ENCODE data around the gene KRT40.

Gene KRT40

GRCh38 chr17:40984226-40984625 lies at the start of gene KRT40:
Gene KRT40 (minus strand): TSS chr17:40984326. CDS start chr17:40984273, 53 bp downstream.
- Mint-ChIP-seq H3K36me3 (ENCODE audit: low read depth) (no peaks in the 10 kb centered on the region), H3K4me3 (no peak within 1 kb of the TSS), H3K27me3 (peaks cover 35% of the 10 kb centered on the region), H3K4me1 (ENCODE audit: low read depth) (no peaks in the 10 kb centered on the region), H3K9me3 (no peaks in the 10 kb centered on the region), H3K27ac (no peak within 1 kb of the TSS)
- no peak for DNase-seq

GRCh38 chr17:41029633-41030245 lies 45.6 kb upstream of the KRT40 start, which contains the start of gene KRTAP1-4:
Gene KRTAP1-4 (minus strand): TSS chr17:41030195. CDS start chr17:41030078, 117 bp downstream.
- Mint-ChIP-seq H3K9me3 (no peaks in the 10 kb centered on the region), H3K27me3 (peaks cover 49% of the 10 kb centered on the region)

GRCh38 chr17:41026715-41027471 lies 42.8 kb upstream of the KRT40 start, which contains the start of gene KRTAP1-5:
Gene KRTAP1-5 (minus strand): TSS chr17:41027208. CDS start chr17:41027155, 53 bp downstream.
- Mint-ChIP-seq H3K4me3 (no peak within 1 kb of the TSS), H3K27me3 (peaks cover 53% of the 10 kb centered on the region), H3K27ac (no peak within 1 kb of the TSS), H3K36me3 (ENCODE audit: low read depth) (no peaks in the 10 kb centered on the region), H3K4me1 (ENCODE audit: low read depth) (no peaks in the 10 kb centered on the region), H3K9me3 (no peaks in the 10 kb centered on the region)
- DNase-seq: no peak

More at GRCh38 chr17:41029633-41030245, 45.6 kb upstream of the KRT40 start, which contains the start of gene KRTAP1-4:
- no peak within 1 kb of the TSS for H3K27ac Mint-ChIP-seq
- H3K36me3 Mint-ChIP-seq (ENCODE audit: low read depth): no peaks in the 10 kb centered on the region
- no peak for DNase-seq
- H3K4me3 Mint-ChIP-seq: no peak within 1 kb of the TSS
- H3K4me1 Mint-ChIP-seq (ENCODE audit: low read depth): no peaks in the 10 kb centered on the region

GRCh38 chr17:41024697-41025096 lies 40.6 kb upstream of the KRT40 start:
- H3K27me3 Mint-ChIP-seq: peaks cover 49% of the 10 kb centered on the region
- H3K27ac Mint-ChIP-seq: no peak overlapping the region
- H3K36me3 Mint-ChIP-seq (ENCODE audit: low read depth): no peaks in the 10 kb centered on the region
- no peak overlapping the region for H3K4me3 Mint-ChIP-seq
- no peaks in the 10 kb centered on the region for H3K9me3 Mint-ChIP-seq
- no peak for DNase-seq
- no peaks in the 10 kb centered on the region for H3K4me1 Mint-ChIP-seq (ENCODE audit: low read depth)

GRCh38 chr17:41020336-41020735 lies 36.2 kb upstream of the KRT40 start:
- Mint-ChIP-seq H3K36me3 (ENCODE audit: low read depth) (no peaks in the 10 kb centered on the region), H3K27ac (no peak overlapping the region), H3K4me3 (no peak overlapping the region), H3K4me1 (ENCODE audit: low read depth) (no peaks in the 10 kb centered on the region), H3K27me3 (peaks cover 28% of the 10 kb centered on the region), H3K9me3 (no peaks in the 10 kb centered on the region)
- no peak for DNase-seq

- H3K36me3 Mint-ChIP-seq (ENCODE audit: low read depth): no peaks in the 10 kb centered on the region
- H3K27ac Mint-ChIP-seq: no peak overlapping the region
- DNase-seq: no peak
- H3K9me3 Mint-ChIP-seq: no peaks in the 10 kb centered on the region
- peaks cover 26% of the 10 kb centered on the region for H3K27me3 Mint-ChIP-seq
- H3K4me1 Mint-ChIP-seq (ENCODE audit: low read depth): no peaks in the 10 kb centered on the region
- H3K4me3 Mint-ChIP-seq: no peak overlapping the region
Observed at GRCh38 chr17:41019415-41019814, 35.3 kb upstream of the KRT40 start.

GRCh38 chr17:41018541-41018940 lies 34.4 kb upstream of the KRT40 start:
- Mint-ChIP-seq H3K36me3 (ENCODE audit: low read depth) (no peaks in the 10 kb centered on the region), H3K27ac (no peak overlapping the region), H3K4me1 (ENCODE audit: low read depth) (no peaks in the 10 kb centered on the region), H3K4me3 (no peak overlapping the region), H3K9me3 (no peaks in the 10 kb centered on the region), H3K27me3 (peaks cover 26% of the 10 kb centered on the region)
- no peak for DNase-seq

GRCh38 chr17:41016578-41017215 lies 32.6 kb upstream of the KRT40 start:
- no peaks in the 10 kb centered on the region for H3K9me3 Mint-ChIP-seq
- H3K27ac Mint-ChIP-seq: no peak overlapping the region
- no peaks in the 10 kb centered on the region for H3K36me3 Mint-ChIP-seq (ENCODE audit: low read depth)

GRCh38 chr17:41015454-41015853 lies 31.3 kb upstream of the KRT40 start:
- Mint-ChIP-seq H3K36me3 (ENCODE audit: low read depth) (no peaks in the 10 kb centered on the region), H3K9me3 (no peaks in the 10 kb centered on the region), H3K4me3 (no peak overlapping the region), H3K4me1 (ENCODE audit: low read depth) (no peaks in the 10 kb centered on the region), H3K27ac (no peak overlapping the region), H3K27me3 (peaks cover 6% of the 10 kb centered on the region)
- DNase-seq: no peak

More at GRCh38 chr17:41016578-41017215, 32.6 kb upstream of the KRT40 start:
- Mint-ChIP-seq H3K27me3 (peaks cover 13% of the 10 kb centered on the region), H3K4me1 (ENCODE audit: low read depth) (no peaks in the 10 kb centered on the region), H3K4me3 (no peak overlapping the region)
- no peak for DNase-seq

- peaks cover 6% of the 10 kb centered on the region for H3K27me3 Mint-ChIP-seq
- no peak overlapping the region for H3K27ac Mint-ChIP-seq
- no peaks in the 10 kb centered on the region for H3K36me3 Mint-ChIP-seq (ENCODE audit: low read depth)
- DNase-seq: no peak
- no peak overlapping the region for H3K4me3 Mint-ChIP-seq
- H3K9me3 Mint-ChIP-seq: no peaks in the 10 kb centered on the region
- no peaks in the 10 kb centered on the region for H3K4me1 Mint-ChIP-seq (ENCODE audit: low read depth)
Observed at GRCh38 chr17:41013606-41014005, 29.5 kb upstream of the KRT40 start.

- Mint-ChIP-seq H3K36me3 (ENCODE audit: low read depth) (no peaks in the 10 kb centered on the region), H3K27me3 (peaks cover 6% of the 10 kb centered on the region), H3K4me1 (ENCODE audit: low read depth) (no peaks in the 10 kb centered on the region), H3K4me3 (no peak overlapping the region), H3K9me3 (no peaks in the 10 kb centered on the region), H3K27ac (no peak overlapping the region)
- no peak for DNase-seq
Observed at GRCh38 chr17:41013181-41013580, 29.1 kb upstream of the KRT40 start.

GRCh38 chr17:41012326-41013120 lies 28.4 kb upstream of the KRT40 start:
- no peak for DNase-seq
- H3K27me3 Mint-ChIP-seq: peaks cover 3% of the 10 kb centered on the region

GRCh38 chr17:41010441-41010840 lies 26.3 kb upstream of the KRT40 start:
- no peak for DNase-seq
- Mint-ChIP-seq H3K4me1 (ENCODE audit: low read depth) (no peaks in the 10 kb centered on the region), H3K27ac (no peak overlapping the region)

More at GRCh38 chr17:41012326-41013120, 28.4 kb upstream of the KRT40 start:
- no peaks in the 10 kb centered on the region for H3K9me3 Mint-ChIP-seq
- H3K27ac Mint-ChIP-seq: no peak overlapping the region
- H3K4me1 Mint-ChIP-seq (ENCODE audit: low read depth): no peaks in the 10 kb centered on the region
- no peak overlapping the region for H3K4me3 Mint-ChIP-seq
- H3K36me3 Mint-ChIP-seq (ENCODE audit: low read depth): no peaks in the 10 kb centered on the region

GRCh38 chr17:41009936-41010335 lies 25.8 kb upstream of the KRT40 start:
- Mint-ChIP-seq H3K27me3 (no peaks in the 10 kb centered on the region), H3K9me3 (no peaks in the 10 kb centered on the region), H3K27ac (no peak overlapping the region), H3K36me3 (ENCODE audit: low read depth) (no peaks in the 10 kb centered on the region), H3K4me1 (ENCODE audit: low read depth) (no peaks in the 10 kb centered on the region), H3K4me3 (no peak overlapping the region)
- DNase-seq: no peak

More at GRCh38 chr17:41010441-41010840, 26.3 kb upstream of the KRT40 start:
- Mint-ChIP-seq H3K9me3 (no peaks in the 10 kb centered on the region), H3K4me3 (no peak overlapping the region), H3K36me3 (ENCODE audit: low read depth) (no peaks in the 10 kb centered on the region), H3K27me3 (no peaks in the 10 kb centered on the region)
